Omental fat pad (tissue), 4 donors: ENCODE data around the gene TIAM2. TPM values are rescaled to one million over a fixed set of nuclear protein-coding genes. Genes with fewer than 3 reads are reported as not detected.

Experiments
- ATAC-seq: fragments of 150-250 bp; one replicate; pipeline ENCODE4 v1.9.1; 2016; ENCODE audit warnings: mild to moderate bottlenecking, moderate library complexity; ENCODE audit not compliant: low FRiP score
- DNase-seq: peaks from one replicate; pipeline ENCODE4 v3.0.0-alpha.2; 2019; ENCODE audit warnings: low spot score
- total RNA-seq, 4 donors: library from RNA; depleted of rRNA; stranded (reverse); fragments of >200 nt; gene quantifications; one replicate each; pipeline ENCODE4 v1.1.0, GENCODE V29; 2016
- TF ChIP-seq, protein P1 (sequence below), 3 donors: fragments of 450-650 bp; IDR thresholded peaks; one replicate each; pipeline ENCODE4 v1.5.1; 2016 to 2017; ENCODE audit warnings: antibody characterized with exemption in 3 of 3, mild to moderate bottlenecking in 3 of 3, moderate library complexity in 2 of 3

Gene TIAM2
- total RNA-seq, 4 donors from 2014 or later = 4.8 to 10.6 (median 6.4) TPM

DNA sequence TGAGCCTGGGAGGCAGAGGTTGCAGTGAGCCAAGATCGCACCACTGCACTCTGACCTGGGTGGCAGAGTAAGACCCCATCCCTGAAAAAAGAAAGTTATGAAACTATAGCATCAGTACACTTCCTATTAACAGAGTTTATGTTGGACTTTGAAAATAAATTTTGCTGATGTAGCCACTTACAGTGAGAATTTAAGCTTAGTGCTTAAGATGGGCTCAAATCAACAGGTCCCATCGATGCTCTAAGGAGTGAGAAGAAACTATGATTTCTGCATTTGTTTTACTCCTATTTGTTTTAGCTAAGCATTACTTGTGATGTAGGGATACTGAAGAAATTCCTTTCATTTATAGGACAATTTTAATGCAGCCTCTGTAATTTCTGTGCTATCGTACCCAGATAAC, 175.4 kb downstream of the TIAM2 start:
- DNase-seq (no peak), ATAC-seq (no peak)
- TF ChIP-seq, protein P1, sequence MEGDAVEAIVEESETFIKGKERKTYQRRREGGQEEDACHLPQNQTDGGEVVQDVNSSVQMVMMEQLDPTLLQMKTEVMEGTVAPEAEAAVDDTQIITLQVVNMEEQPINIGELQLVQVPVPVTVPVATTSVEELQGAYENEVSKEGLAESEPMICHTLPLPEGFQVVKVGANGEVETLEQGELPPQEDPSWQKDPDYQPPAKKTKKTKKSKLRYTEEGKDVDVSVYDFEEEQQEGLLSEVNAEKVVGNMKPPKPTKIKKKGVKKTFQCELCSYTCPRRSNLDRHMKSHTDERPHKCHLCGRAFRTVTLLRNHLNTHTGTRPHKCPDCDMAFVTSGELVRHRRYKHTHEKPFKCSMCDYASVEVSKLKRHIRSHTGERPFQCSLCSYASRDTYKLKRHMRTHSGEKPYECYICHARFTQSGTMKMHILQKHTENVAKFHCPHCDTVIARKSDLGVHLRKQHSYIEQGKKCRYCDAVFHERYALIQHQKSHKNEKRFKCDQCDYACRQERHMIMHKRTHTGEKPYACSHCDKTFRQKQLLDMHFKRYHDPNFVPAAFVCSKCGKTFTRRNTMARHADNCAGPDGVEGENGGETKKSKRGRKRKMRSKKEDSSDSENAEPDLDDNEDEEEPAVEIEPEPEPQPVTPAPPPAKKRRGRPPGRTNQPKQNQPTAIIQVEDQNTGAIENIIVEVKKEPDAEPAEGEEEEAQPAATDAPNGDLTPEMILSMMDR (IDR thresholded peaks at IDR 0.05) = no peak

- DNase-seq (no peak), ATAC-seq (peak; percentile 88)
- TF ChIP-seq, protein P1 (IDR thresholded peaks at IDR 0.05) = no peak
Observed at GRCh38 chr6:155171109-155171746, 176.1 kb downstream of the TIAM2 start.

DNA sequence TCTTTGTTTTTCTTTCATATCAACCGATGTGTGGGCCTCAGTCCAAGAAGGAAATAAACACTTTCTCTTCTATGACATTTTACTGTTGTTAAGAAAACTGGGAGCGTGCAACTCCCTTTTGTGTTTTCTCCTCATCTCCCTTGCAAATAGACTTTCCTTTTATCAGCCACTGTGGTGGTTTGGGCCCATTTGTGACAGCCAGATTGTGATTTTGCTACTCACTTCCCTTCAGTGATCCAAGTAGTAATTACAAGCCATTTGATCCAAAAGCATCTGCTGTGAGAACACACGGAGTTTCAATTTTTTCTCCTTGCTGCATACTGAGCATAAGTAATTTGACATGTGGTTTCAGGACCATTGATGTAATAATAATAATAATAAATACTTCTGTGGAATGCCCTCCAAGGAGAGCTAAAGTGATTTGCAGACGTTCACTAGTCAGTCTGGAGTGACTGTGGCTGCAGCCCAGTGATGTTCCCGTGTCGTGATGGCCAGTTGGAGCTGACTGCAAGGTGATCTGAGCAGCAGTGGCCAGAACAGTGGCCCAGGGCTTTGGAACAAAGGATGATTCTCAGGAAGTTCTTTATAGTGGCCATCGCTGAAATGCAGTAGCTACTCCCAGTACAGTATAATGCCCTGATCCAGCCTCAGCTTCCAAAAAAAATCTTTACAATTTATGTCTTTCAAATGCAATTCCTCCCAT, 176.8 kb downstream of the TIAM2 start:
- ATAC-seq (no peak), DNase-seq (no peak)
- TF ChIP-seq, protein P1 (IDR thresholded peaks at IDR 0.05) = no peak

- no peak for DNase-seq
- TF ChIP-seq, protein P1 (IDR thresholded peaks at IDR 0.05) = no peak
Observed at GRCh38 chr6:155173488-155173887, 178.4 kb downstream of the TIAM2 start.

DNA sequence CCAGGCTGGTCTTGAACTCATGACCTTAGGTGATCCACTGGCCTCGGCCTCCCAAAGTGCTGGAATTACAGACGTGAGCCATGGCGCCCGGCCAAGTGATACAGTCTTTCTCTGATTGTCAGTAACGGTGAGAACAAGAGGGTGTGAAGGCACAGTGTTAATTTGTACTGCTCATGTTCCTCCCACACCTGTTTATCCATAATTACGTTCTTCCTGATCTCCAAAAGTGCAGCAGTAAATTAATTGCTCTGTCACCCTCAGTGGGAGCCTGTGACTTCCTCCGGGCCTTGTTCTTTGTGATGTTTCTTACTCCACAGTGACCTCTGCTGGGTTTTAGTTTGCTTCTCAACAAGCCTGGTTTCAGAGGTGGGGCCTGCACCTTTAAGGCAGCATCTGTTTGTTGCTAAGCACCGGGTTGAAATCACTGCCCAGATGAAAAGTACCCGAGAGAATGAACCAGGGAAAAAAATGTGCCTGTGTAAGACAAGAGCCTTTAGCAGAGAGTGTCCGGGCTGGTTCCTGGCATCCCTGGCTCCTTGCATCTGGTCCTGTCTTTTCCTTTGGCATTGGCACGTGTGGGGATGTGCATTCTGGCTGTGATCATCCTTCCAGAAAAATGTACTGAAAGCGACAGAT, 179.6 kb downstream of the TIAM2 start:
- TF ChIP-seq, protein P1 (IDR thresholded peaks at IDR 0.05) = no peak
- ATAC-seq (peak; percentile 73), DNase-seq (no peak)

More at GRCh38 chr6:155173488-155173887, 178.4 kb downstream of the TIAM2 start:
- ATAC-seq = no peak

GRCh38 chr6:155177363-155177961, 182.3 kb downstream of the TIAM2 start:
- ATAC-seq = no peak
- no peak for DNase-seq
- TF ChIP-seq, protein P1 (IDR thresholded peaks at IDR 0.05) = no peak
